HFFc6 (cell line): Measurements from ENCODE around the gene DCLK2. TPM values are rescaled to one million over a fixed set of nuclear protein-coding genes. Genes with fewer than 3 reads are reported as not detected.
A peak's percentile ranks its signal among the peaks of the same experiment; 100 is the strongest.

Experiments used
- DNase-seq: peaks from one replicate; pipeline ENCODE4 v3.0.0-alpha.2; 2018
- H3K27ac Mint-ChIP-seq: 2 replicates; pipeline ENCODE4 v1.8.0; 2020; ENCODE audit warnings: mild to moderate bottlenecking, mixed read lengths
- H3K27me3 Mint-ChIP-seq: 2 replicates; pipeline ENCODE4 v1.8.0; 2021; ENCODE audit warnings: mild to moderate bottlenecking, moderate library complexity, mixed read lengths; ENCODE audit not compliant: insufficient read depth
- H3K36me3 Mint-ChIP-seq: 2 replicates; pipeline ENCODE4 v1.8.0; 2021; ENCODE audit warnings: low read depth, mixed read lengths
- H3K4me1 Mint-ChIP-seq: 2 replicates; pipeline ENCODE4 v1.8.0; 2020; ENCODE audit warnings: low read depth, mixed read lengths
- H3K4me3 Mint-ChIP-seq: 2 replicates; pipeline ENCODE4 v1.8.0; 2020; ENCODE audit warnings: mild to moderate bottlenecking, moderate library complexity, mixed read lengths
- H3K9me3 Mint-ChIP-seq: 2 replicates; pipeline ENCODE4 v1.8.0; 2020; ENCODE audit warnings: mild to moderate bottlenecking, mixed read lengths
- total RNA-seq, 6 experiments: library from RNA; stranded (reverse); fragmentation: NEBNext Ultra II Directional; extraction: Animal tissue kit (Norgen Biotek cat#: 25700); gene quantifications; 2 replicates in 1 of 6; 3 replicates in 5 of 6; pipeline ENCODE4 v1.2.3, GENCODE V29; 2021
- TF ChIP-seq, protein P1 (sequence below): fragments of 200-600 bp; sonication (generic); IDR thresholded peaks from 2 replicates; pipeline ENCODE4 v1.5.0; 2021; ENCODE audit warnings: antibody characterized with exemption, mild to moderate bottlenecking

Gene DCLK2
- total RNA-seq, 6 experiments from 2014 or later: 36.7 to 53.7 (median 38.4) TPM

DNA sequence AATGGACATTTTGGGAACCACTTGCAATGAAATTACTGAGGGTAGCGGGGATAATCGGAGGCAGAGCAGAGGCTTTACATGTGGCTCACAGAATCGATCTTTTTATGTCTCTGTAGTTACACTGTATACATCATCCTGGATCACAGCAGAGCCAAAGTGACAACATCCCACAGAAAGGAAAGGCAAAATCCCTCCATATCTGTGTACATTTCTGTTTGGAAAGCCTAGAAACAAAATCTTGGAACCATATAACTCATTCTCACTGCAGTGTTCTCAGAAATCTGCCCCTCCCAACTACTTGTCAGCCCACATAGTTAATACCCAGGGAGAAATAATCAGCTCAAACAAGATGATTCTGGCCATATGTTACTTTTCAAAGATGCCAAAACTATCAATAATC, 211.6 kb downstream of the DCLK2 start:
- H3K27ac Mint-ChIP-seq: no peak overlapping the region
- H3K36me3 Mint-ChIP-seq: no peaks in the 10 kb centered on the region
- peaks cover 29% of the 10 kb centered on the region for H3K4me1 Mint-ChIP-seq
- 0 out of 2 replicates have a peak, but pooled peaks cover 4% of the 10 kb centered on the region for H3K9me3 Mint-ChIP-seq
- no peak for DNase-seq
- H3K4me3 Mint-ChIP-seq: no peak overlapping the region
- TF ChIP-seq, protein P1, sequence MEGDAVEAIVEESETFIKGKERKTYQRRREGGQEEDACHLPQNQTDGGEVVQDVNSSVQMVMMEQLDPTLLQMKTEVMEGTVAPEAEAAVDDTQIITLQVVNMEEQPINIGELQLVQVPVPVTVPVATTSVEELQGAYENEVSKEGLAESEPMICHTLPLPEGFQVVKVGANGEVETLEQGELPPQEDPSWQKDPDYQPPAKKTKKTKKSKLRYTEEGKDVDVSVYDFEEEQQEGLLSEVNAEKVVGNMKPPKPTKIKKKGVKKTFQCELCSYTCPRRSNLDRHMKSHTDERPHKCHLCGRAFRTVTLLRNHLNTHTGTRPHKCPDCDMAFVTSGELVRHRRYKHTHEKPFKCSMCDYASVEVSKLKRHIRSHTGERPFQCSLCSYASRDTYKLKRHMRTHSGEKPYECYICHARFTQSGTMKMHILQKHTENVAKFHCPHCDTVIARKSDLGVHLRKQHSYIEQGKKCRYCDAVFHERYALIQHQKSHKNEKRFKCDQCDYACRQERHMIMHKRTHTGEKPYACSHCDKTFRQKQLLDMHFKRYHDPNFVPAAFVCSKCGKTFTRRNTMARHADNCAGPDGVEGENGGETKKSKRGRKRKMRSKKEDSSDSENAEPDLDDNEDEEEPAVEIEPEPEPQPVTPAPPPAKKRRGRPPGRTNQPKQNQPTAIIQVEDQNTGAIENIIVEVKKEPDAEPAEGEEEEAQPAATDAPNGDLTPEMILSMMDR: no peak
- H3K27me3 Mint-ChIP-seq: no peaks in the 10 kb centered on the region; the same call in 1 of the 2 replicates

DNA sequence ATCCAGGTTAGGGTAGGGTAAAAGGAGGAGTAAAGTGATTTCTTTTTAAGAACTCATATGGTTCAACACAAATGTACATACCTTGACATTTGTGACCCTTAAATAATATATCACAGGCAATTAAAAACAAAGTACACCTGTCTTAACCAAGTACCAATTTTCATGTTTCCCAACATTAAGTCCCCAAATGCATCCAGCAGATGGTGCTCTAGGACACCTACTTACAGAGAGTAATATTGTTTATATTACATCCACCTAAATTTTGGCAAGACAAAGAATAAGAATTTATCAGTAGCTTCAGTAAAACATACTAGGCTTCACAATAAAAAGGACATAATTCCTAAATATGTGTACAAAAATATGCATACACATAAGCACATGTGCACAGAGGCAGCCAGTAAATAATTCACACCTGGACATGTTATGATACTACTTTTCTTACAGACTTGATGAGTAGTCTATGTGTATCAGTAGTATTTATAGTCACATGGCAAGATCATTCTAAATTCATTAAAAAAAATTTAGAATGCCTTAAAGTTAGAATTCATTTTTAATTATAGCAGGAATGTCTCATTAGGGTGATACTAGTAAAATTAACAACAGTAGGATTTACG, 219.7 kb downstream of the DCLK2 start:
- Mint-ChIP-seq H3K27ac (no peak overlapping the region), H3K4me3 (no peak overlapping the region), H3K27me3 (no peaks in the 10 kb centered on the region), H3K36me3 (peaks cover 4% of the 10 kb centered on the region), H3K9me3 (no peaks in the 10 kb centered on the region), H3K4me1 (peaks cover 23% of the 10 kb centered on the region)
- TF ChIP-seq, protein P1: peak; percentile 92
- peak; percentile 56 for DNase-seq

DNA sequence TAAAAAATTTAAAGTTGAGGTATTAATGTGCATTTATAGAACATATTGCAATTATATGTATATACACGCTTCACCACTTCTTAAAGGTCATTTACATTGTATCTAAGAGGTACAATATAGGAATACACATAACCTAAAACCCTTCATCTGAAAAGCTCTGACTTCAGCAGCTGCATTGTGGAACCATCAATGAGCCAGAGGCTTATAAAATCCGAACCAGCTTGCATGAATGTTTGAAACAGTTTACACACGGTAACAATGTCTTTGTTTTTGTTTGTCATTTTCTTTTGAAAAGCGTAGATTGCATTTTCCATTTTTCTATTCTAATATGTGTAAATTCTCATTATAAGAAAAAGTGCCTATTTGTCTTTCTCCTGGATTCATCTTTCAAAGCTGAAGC, 221.6 kb downstream of the DCLK2 start:
- Mint-ChIP-seq H3K36me3 (peaks cover 6% of the 10 kb centered on the region), H3K27me3 (no peaks in the 10 kb centered on the region), H3K27ac (no peak overlapping the region)

DNA sequence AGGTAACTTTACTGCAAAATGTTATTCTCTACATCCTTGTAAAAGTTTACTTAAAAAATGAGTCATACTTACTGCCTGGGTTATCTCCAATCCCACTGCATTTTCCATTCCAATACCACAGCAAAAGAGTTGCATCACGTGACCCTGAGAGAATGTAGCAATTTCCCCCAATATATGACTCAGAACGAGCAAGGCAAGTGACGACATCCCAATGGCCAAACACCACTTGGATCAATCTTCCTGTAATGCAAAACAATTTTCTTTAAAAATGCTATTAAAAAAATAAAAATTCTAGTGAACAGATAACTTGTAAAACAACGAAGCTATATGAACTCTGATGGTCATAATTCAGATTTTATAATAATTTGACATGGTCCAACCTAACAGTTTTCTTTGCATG, 224.3 kb downstream of the DCLK2 start:
- TF ChIP-seq, protein P1: no peak
- peak overlapping the region; percentile 20; the same call in 1 of the 2 replicates for H3K4me3 Mint-ChIP-seq
- H3K27me3 Mint-ChIP-seq: no peaks in the 10 kb centered on the region
- peaks cover 57% of the 10 kb centered on the region for H3K4me1 Mint-ChIP-seq
- H3K9me3 Mint-ChIP-seq: no peaks in the 10 kb centered on the region
- peak; percentile 94 for DNase-seq
- peaks cover 6% of the 10 kb centered on the region for H3K36me3 Mint-ChIP-seq
- H3K27ac Mint-ChIP-seq: peak overlapping the region; percentile 46

More for the DNA sequence above, 221.6 kb downstream of the DCLK2 start:
- peaks cover 30% of the 10 kb centered on the region for H3K4me1 Mint-ChIP-seq
- no peaks in the 10 kb centered on the region for H3K9me3 Mint-ChIP-seq
- TF ChIP-seq, protein P1: no peak
- H3K4me3 Mint-ChIP-seq: no peak overlapping the region
- no peak for DNase-seq

DNA sequence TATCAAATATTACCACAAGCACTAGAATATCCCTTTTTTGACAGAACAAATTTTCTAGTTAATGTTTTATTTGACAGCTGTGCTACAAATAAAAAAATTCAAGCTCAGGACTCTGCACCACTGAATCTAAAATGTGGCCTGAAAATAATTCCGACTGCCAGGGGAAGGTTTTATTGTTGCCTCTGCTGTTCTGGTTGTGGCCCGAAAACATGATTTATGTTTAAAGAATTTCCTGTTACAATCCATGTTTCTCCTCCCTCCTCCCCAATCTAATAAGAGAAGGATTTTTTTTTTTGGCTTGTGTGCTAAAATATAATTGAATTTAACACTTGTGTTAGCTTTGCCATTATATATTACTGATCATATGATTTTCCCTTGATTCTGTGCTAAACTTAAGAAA, 227.8 kb downstream of the DCLK2 start:
- no peaks in the 10 kb centered on the region for H3K27me3 Mint-ChIP-seq
- peaks cover 6% of the 10 kb centered on the region for H3K36me3 Mint-ChIP-seq
- DNase-seq: peak; percentile 49
- H3K4me3 Mint-ChIP-seq: peak overlapping the region; percentile 72
- TF ChIP-seq, protein P1: no peak
- H3K4me1 Mint-ChIP-seq: peaks cover 86% of the 10 kb centered on the region
- no peaks in the 10 kb centered on the region for H3K9me3 Mint-ChIP-seq
- H3K27ac Mint-ChIP-seq: peak overlapping the region; percentile 82
